HUDEP-2 (cell line): ENCODE measurements around the gene CD82.

Source experiments
- DNase-seq, 76 experiments: peaks; one replicate each; lab custom pipeline; 2025; ENCODE audit not compliant: unreplicated experiment in 76 of 76; lab: John Stamatoyannopoulos, UW

The CD82 gene

GRCh38 chr11:44611687-44612434 lies 46.4 kb downstream of the CD82 start:
- no peak for DNase-seq

GRCh38 chr11:44613153-44613552 lies 47.7 kb downstream of the CD82 start:
- peak in 56 of 76 experiments; percentile 12 to 76 (median 46) for DNase-seq

GRCh38 chr11:44614281-44614775 lies 48.9 kb downstream of the CD82 start:
- DNase-seq = peak in 26 of 76 experiments; percentile 11 to 60 (median 30)

- no peak for DNase-seq
These were observed 49.7 kb downstream of the CD82 start for GRCh38 chr11:44615041-44615755.

GRCh38 chr11:44615913-44616791 lies 50.7 kb downstream of the CD82 start:
- DNase-seq = no peak

- no peak for DNase-seq
These were observed 52.4 kb downstream of the CD82 start for GRCh38 chr11:44617671-44618461.

- no peak for DNase-seq
These were observed 53.3 kb downstream of the CD82 start for GRCh38 chr11:44618561-44619425.

- no peak for DNase-seq
These were observed 54.9 kb downstream of the CD82 start for GRCh38 chr11:44620328-44620725.

GRCh38 chr11:44621140-44621681 lies 55.7 kb downstream of the CD82 start:
- DNase-seq = peak in 58 of 76 experiments; percentile 6 to 79 (median 52)

- no peak for DNase-seq
These were observed 56.3 kb downstream of the CD82 start for GRCh38 chr11:44621784-44622183.

- DNase-seq = no peak
These were observed 56.8 kb downstream of the CD82 start for GRCh38 chr11:44622190-44622650.

- DNase-seq = no peak
These were observed 57.3 kb downstream of the CD82 start for GRCh38 chr11:44622721-44623258.

- DNase-seq = no peak
These were observed 57.9 kb downstream of the CD82 start for GRCh38 chr11:44623341-44623730.

- DNase-seq = peak in 1 of 76 experiments; percentile 17
These were observed 58.4 kb downstream of the CD82 start for GRCh38 chr11:44623731-44624491.

- DNase-seq = no peak
These were observed 59.3 kb downstream of the CD82 start for GRCh38 chr11:44624761-44625221.

GRCh38 chr11:44625759-44626523 lies 60.5 kb downstream of the CD82 start:
- DNase-seq = no peak

- DNase-seq = no peak
These were observed 61.2 kb downstream of the CD82 start for GRCh38 chr11:44626645-44627044.
